GM13977 (cell line): ENCODE measurements around the gene HTR3D.

Experiments used
- DNase-seq: peaks from one replicate; pipeline ENCODE4 v3.0.0; 2012; ENCODE audit warnings: low spot score
- in situ Hi-C: fragments of 300-500 bp; cut with MboI; formaldehyde crosslinking; loops from one replicate; pipeline ENCODE4 v1.12.0; 2022; ENCODE audit warnings: low sequenced_read_pairs, low pct_unique_long_range_greater_than_20kb, mixed read lengths, inconsistent platforms; ENCODE audit not compliant: unreplicated experiment
- TF ChIP-seq, protein P1 (sequence below): IDR thresholded peaks from 2 replicates; pipeline ENCODE4 v1.5.1; 2012; ENCODE audit warnings: mild to moderate bottlenecking, control low read depth; ENCODE audit not compliant: insufficient read depth; ENCODE audit errors: extremely low read depth, missing control alignments

Gene HTR3D

DNA sequence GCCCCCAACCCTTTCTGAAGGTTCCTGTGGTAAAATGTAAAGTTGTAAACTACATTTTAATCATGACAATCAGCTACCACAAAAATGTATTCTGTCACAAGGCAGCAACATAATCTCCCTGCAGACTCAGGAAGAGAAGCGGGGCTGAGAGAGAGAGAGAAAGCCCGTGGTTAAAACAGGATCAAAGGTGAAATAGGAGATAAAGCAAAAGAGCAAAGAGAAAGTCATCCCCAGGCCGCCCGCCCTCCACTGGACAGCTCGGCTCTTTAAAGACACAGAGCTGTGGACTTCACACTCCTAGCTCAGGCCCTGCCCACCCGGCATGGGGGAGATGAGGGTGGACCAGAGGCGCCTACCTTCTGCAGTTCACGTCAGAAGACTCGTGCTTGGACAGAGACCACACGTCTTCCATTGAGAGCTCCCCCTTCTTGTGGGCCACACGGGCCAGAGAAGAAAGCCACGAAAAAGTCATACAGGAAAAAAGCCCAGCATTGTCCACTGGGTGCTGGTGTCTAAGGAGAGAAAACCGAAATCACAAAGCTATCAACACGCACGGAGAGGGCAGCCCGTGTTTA is 43.2 kb upstream of the HTR3D start:
- in situ Hi-C loops, result no loop called here
- TF ChIP-seq, protein P1, sequence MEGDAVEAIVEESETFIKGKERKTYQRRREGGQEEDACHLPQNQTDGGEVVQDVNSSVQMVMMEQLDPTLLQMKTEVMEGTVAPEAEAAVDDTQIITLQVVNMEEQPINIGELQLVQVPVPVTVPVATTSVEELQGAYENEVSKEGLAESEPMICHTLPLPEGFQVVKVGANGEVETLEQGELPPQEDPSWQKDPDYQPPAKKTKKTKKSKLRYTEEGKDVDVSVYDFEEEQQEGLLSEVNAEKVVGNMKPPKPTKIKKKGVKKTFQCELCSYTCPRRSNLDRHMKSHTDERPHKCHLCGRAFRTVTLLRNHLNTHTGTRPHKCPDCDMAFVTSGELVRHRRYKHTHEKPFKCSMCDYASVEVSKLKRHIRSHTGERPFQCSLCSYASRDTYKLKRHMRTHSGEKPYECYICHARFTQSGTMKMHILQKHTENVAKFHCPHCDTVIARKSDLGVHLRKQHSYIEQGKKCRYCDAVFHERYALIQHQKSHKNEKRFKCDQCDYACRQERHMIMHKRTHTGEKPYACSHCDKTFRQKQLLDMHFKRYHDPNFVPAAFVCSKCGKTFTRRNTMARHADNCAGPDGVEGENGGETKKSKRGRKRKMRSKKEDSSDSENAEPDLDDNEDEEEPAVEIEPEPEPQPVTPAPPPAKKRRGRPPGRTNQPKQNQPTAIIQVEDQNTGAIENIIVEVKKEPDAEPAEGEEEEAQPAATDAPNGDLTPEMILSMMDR, result no peak
- no peak for DNase-seq

DNA sequence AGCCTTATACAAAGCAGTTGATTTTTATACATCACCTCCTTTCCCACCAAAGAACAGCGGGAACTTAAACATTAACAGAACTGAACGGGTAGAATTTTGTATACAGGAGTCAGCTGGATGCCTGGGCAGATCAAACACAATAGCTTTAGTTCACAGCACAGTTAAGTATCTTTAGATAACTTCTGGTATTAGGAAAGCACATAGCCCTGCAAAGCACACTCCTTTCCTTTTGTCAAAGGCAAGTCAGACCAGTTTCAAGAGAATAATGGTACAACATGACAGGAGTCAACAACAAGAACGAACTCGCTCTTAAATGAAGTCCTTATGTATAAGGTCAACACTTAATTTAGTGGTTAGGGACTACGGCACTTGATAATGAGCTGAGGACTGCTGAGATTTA is 40.1 kb upstream of the HTR3D start:
- no peak for DNase-seq
- TF ChIP-seq, protein P1, result no peak
- in situ Hi-C loops, result no loop called here

DNA sequence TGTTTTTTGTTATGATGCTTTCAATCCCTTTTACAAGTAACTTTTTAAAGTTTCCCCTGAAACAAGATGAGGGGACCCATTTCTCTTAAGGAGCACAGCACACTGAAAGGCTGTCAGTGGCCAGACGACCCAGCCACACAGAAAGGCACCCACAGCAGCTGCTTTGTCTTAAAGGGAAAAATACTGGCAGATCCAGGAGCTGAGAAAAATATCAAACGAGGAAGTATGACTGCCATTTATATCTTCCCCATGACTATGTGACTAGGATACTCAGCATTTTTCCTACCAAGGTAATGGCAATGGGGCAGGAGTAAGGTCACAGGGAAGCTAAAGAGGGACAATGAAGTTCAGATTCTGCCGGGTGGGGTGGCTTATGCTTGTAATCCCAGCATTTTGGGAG is 29.8 kb upstream of the HTR3D start:
- TF ChIP-seq, protein P1, result no peak

DNA sequence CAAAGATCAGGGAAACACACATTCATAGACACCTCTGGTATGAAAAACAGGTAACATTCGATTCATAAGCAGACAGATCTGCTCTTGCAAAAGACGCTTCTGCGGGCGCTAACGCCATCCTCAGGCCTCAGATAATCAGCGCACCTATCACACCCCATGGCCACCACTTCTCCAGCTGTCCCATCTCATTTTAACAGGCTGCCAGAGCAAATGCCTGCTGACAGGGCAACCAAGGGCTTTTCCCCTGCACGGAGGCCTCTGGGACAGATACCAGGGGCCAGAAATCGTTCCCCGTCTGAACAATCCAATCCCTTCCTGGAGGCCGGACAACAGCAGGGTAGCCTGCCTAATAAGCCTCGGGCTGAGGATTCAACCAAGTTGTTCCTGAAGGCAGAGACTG is 29.1 kb upstream of the HTR3D start:
- TF ChIP-seq, protein P1, result no peak

More for the DNA sequence above, 29.8 kb upstream of the HTR3D start:
- DNase-seq, result no peak
- in situ Hi-C loops, result loop anchor here (10.0 kb wide), 1 partner anchor 97 kb away; no protein-coding TSS in a partner anchor

DNA sequence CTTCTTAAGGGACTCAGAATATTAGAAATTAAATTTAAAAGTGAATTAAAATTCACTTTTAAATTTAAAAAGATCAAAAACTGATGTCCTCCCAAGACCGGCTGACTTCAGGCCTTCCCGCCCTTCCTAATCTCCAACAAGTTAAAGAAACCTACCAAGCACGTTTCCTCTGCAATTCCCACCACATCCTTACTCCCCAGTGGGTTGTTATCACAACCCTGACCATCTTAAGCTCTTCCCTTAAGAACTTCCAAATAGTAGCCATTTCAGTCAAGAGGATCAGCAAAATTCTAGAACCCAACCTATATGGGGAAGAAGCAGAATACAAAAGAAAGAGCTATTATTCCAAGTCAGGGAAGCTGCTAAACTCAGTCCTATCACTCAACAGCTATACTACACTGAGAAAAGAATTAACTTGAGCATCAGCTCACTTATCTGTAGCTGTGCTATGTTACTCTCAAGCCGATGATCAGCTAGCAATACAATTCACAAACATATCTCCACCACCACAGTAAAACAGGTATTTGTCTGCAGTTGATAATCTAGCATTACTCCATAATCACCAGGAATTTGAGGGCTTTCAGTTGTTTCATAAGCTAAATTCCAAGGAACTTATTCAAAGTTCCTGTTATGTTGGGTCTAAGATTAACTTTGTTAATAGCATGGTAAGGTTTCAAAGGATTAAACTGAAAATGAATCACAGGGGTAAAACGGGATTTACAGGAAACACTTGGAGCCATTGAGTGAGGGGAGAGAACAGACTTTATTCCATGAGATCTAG is 28.2 kb upstream of the HTR3D start:
- in situ Hi-C loops, result loop anchor here (10.0 kb wide), 1 partner anchor 99 kb away; no protein-coding TSS in a partner anchor
- DNase-seq, result no peak
- TF ChIP-seq, protein P1, result no peak

More for the DNA sequence above, 29.1 kb upstream of the HTR3D start:
- no peak for DNase-seq
- in situ Hi-C loops, result loop anchor here (10.0 kb wide), 1 partner anchor 98 kb away; no protein-coding TSS in a partner anchor

DNA sequence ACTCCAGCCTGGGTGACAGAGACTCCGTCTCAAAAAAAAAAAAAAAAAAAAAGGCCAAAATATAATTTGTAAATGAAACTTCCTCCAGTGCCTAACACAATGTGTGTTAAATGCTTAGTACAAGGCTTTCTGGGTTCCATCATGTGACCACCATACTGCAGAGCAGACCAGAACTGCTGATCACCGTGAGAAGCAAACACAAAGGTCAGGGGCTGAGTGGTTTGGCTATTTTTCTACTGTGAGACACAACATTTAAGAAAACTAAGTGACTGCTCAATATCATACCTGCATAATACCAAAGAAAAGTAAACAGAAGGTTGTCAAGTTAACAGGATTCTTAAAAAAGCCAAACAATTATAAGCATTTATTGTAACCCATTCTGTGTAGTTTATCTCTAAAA is 27.1 kb upstream of the HTR3D start:
- DNase-seq, result no peak
- TF ChIP-seq, protein P1, result no peak
- in situ Hi-C loops, result loop anchor here (10.0 kb wide), 1 partner anchor 100 kb away; no protein-coding TSS in a partner anchor
